ENCODE measurements around the gene GSG1L.

GSG1L gene
- total RNA-seq: 0 reads per million in 4 donors

DNA sequence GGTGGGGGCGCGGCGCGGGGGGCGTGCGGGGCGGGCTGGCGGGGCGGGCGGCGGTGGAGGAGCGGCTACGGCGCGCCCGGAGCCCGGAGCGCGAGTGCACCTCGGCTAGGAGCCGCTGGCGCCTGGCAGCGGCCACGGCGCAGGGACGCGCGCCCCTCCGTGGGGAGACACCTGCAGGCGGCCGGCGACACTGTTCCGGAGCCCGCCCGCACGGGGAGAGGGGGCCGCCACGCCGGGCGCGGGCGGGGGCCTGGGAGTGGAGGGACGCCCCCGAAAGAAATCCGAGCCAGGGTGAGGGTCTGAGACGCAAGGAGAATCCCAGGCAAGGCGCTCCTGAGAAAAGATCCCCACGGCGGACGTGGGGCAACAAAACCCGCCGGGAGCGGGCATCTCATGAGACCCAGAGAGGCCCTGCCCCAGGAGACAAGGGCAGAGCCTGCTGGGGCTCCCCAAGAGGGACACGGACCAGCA lies at the start of gene GSG1L:
Gene GSG1L (minus strand): TSS at position 124 of the 471 bp plus-strand sequence. CDS start 290 bp downstream, outside the sequence.
- no peak for DNase-seq

DNA sequence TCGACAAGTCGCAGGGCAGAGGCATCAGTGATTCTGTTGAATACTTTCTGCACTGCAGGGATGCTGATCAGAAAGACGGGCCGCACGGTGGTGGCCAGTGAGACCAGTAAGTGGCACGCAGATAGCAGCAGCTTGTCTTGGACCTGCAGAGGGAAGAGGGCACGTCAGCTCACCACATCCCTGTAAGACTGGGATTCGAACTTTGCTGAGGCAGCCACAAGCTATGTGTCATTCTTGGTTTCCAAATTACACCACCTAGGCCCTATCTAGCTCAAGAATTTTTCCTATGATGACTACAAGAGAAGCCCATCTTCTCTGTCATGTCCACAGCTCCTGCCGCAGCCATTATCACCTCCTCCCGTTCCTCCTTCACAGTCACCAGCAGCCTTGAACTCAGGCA lies 49.4 kb upstream of the GSG1L start:
- peak in 1 of 5 donors; percentile 59 for DNase-seq

DNA sequence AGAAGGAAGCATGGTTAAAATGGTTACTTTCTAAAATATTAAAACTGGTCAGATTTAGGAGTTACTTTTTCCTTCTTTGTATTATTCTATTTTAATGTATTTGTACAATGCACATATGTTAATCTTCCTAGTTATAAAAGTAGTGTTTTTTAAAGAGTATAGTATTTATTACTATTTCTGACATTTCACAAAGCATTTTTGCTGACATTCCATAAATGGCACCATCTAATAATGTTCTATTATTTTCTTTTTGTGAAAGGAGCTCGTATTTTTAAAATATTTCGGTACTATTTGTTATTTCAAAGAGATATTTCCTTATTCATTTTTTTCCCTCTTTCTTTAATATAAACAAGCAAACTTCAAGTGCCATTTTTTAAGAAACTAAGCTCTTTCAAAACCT lies 47.5 kb upstream of the GSG1L start:
- no peak for DNase-seq

DNA sequence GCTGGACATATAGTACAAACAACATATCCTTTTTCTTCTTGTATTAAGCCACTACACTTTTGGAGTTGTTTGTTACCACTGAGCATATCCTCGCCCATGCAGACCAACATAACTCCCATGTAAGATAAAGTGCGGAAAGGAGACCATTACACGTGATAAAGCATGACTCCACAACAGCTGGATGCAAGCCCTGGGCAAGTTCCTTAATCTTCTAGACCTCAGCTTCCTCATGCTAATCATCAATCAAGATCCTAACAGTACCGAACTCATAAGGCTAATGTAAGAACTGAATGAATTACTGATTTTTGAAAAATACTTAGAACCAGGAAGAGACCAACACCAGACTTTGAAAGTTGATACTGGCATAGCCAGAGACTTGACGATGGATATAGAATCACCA lies 47.0 kb upstream of the GSG1L start:
- DNase-seq: no peak

DNA sequence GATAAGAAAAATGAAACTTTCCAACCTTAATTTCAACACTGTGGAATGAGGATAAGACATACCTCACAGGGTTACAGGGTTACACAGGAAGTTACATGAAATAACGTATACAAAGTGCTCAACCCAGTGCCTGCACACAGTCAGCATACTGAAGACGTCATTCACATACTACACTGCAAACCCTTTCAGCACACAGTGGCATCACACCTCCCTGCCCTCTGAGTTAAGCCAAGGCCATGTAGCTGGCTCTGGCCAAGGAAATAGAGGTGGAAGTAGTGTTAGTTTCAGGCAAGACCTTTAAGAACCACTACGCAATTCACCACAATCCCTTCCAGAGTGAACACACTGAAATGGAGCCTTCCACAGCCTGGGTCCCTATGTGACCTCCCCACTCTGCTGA lies 46.6 kb upstream of the GSG1L start:
- DNase-seq: peak in 1 of 5 donors; percentile 24

DNA sequence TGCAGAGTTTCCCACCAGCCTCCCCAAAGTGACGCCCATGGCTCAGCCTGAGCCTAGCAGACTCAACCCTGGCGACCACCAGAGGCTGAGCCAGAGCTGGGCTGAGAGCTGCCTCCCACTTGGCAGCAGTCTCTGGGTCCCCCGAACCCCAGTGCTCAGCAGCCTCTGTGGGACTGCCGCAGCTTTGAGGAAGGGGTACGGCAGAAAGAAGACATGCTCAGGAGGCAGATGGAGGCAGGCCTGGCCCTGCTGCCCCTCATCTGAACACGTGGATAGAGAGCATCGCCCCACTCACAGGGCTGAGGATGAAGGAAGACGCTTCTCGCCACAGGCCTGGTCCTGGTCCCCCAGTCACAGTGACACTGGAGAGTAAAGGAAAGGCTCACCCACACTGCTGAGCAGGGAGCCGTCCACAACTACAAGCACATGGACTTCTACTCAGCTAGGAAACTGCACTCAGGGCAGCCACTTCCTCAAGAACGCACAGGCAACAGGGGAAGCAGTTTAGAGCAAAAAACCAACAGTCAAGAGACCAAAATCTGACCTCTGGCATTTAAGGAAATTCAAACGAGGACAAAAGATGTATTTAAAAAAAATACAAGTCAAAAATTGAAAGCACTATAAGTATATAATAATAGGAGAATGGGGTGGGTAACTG lies 45.2 kb upstream of the GSG1L start:
- DNase-seq: no peak

DNA sequence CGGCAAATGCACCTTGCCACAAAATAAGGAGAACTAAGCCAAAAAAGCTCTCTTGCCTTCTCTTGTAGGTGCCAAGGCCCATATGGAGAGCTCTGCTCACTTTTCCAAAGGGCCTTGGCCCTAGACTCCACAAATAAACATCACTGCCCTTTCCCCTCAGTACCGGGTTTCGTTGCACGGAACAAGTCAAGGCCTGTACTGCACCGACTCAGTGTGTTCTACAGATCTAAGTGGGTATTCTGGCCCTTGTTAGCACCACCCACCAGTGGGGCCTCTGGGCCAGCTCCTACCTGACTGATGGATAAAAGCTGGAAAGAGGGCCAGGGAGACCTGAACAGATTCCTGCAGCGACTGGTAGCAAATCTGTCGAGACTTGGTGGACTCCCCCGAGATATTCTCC lies 43.7 kb upstream of the GSG1L start:
- DNase-seq: no peak

DNA sequence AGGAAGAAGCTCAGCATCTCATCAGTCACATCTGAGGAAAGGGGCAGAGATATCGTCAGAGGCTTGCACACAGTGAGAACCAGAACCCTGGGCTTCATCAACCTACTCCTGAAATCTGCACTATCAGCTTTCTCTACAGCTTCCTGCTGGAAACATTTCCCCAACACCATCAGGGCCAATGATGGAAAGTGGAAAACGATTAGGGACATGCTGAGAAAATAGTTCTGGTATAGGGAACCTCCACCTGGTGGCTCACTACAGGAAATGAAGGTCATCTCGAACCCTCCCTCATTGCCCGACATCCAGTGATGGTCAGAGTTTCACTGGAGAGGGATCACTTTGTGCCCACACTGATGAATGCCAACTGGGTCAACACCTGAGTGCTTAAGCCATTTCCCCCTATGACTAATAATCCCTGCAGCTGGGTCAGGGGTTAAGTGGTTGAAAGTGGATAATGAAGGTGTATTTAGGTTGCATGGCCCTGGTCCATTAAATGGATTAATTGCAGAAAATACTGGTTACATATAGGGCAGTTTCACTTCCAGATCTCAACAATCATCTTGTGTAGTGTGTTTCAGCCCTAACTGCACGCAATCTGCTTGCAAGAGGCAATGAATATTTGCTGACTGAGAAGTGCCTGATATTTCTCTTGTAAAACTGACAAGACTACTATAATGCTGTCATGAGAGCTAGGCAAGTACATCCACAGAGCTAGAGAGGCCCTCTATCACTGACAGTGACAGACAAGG lies 43.1 kb upstream of the GSG1L start:
- DNase-seq: no peak

DNA sequence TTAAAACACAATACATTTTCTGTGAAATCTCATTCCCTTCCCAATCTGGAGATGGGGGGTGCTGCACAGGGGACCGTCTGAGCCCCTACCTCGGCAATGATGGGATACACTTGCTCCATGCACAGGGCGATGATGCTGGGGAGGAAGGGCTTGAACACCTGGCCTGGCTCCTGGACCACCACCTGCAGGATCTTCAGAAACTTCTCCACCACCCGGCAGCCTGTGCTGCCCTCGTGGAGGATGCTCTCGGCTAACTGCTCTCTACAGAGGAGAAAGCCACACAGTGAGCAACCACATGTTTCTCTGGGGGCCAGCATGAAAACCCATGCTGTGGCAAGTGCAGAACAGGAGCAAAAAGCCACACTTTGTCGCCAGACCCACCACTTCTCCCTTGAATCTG lies 42.4 kb upstream of the GSG1L start:
- no peak for DNase-seq

DNA sequence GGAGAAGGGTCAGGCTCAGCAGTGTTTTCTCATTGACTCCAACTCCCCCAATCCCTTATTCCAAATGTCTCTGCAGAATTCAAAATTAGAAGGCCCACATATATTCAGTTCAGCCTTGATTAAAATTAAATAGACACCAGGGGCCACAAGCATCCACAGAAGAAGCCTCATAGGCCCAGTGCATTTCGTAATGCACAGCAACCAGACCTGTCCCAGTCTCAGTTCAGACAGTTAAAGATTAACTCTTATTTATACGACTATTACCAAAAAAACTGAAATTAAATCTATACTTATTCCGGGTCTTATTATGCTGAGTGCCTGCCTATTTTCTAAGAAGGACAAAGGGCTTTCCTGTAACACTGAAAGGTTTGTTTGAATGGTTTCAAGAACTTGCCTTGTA lies 41.8 kb upstream of the GSG1L start:
- DNase-seq: no peak

DNA sequence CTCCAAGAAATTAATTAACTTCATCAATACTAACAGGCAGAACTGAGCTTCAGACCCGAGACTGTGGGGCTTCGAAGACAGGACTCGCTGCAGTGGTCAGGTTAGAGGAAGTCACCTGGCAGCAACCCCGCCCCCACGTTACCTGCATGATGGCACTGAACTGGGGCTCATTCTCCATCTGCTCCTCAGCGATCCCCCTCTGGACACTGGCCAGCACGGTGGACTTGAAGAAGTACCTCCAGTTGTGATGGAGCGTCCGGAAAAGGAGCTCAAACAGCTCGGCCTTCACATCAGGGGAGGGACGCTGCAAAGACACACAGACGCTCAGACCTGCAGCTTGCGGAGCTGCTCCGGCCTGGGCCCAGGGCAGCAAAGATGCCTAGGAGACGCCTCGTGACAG lies 40.9 kb upstream of the GSG1L start:
- no peak for DNase-seq

DNA sequence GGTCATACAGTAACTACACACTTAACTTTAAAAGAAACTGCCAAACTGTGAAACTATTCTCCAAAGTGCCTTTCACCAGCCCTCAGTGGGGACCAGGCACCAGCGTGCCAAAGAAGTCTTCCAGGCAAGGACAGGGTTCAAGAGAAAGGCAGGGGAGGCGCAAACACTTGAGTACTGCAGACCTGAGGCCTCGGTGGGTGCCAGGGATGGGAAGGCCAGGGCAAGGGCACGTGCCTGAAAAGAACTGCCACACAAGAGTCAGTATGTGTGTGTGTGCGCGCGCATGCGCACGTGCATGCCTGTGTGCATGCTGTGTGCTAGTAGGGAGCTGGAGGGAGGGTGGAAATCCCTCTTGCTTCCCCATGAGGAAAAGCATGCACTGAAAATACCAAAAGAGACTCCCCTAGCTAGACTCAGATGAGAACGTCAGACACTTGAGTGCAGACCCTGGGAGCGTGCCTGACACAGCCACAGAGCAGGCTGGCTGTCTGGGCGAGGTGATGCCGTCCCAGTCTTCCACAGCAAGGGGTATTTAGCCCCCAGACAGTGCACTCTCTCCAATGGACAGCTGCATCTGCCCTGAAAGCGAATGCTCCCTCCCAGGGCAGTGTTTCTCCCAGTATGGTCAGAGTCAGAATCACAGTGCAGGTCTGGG lies 40.1 kb upstream of the GSG1L start:
- DNase-seq: no peak

DNA sequence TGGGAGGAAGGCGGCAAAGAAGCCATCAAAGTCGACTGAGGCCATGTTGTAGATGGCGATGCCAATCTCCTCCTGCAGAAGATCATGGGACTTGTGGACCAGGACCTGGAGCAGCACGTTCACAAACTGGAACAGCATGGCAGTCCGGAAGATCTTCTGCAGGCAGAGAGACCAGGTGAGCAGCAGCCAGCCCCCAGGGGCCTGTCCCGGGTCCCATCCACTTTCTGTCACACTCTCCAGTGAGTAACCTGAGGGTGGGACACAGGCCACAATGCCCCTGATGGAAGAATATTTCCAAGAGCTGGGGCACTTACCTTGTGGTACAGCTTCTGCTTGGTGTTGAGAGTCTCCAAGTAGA lies 38.0 kb upstream of the GSG1L start:
- no peak for DNase-seq

DNA sequence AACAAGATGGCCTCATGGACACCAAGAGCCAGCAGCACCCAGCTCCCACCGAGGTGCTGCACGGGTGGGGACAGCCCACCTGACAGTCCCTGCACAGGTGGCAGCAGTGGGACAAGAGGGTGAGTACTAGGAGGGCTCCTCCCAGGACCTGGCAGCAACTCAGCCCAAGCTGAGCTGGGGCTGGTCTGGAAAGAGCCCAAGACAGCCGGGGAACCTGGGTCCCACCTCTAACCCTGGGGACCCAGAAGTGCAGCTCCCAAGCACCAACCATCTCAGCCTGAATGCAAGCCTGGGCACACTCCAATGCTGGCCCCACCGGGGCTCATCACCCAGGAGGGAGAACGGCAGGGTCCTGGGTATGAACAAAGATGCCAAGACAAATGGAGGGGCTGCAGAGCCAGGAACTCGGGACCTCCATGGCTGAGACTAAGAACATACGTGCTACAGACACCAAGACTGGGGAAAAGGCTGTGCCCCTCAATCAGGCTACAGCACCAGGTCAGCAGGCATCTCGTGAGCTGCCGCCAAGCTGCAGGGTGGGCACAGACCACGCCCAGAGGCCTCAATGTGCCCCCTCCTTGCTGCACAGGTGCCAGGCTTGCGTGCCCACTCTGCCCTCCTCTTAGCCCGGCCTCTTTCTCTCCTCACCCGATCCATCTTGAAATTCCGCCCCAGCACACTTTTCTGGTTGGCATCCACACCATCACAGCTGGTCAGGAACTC lies 37.5 kb upstream of the GSG1L start:
- no peak for DNase-seq

DNA sequence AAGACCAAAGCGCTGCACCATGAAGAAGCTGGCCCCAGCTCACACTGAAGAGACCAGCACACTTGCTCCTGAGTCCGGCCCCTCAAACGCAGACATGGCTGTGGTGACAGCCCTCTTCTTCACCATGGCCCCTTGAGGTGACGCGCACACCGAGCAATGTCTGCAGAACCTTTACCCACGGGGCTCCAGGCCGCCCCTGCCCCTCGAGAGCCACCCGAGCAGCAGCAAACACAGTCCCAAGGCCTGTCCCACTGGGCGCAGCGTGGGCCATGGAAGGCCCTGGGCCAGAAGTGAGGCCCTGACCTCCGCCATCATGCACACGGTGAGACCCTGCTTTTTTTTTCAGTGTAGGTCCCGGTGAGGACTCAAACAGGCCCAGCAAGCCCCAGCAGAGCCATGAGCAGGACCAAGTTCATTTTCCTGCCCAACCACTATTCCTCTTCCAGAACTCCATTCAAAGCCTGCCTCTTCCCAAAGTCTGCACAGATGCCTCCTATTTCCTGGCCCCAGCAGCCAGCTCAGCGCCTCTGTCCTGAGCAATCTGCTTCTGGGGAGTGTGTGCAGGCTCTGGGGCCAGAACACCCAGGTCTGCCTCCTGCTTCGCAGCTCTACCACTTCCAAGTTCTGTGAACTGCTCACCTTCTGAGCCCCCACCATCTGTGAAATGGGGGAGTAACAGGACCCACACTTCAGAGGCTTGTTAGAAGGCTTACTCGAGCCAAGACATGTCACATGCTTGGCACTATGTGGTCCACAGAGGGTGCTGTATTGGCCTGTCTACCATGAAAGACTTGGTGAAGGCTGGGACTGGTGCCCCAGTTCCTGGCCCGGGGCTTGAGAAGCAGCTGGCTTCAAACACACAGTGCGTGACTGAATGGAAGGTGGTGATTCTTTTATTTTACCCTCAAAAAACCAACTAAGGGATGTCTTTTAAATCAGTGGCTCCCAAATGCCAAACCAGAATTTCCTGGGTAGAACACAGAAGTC lies 35.7 kb upstream of the GSG1L start:
- no peak for DNase-seq

DNA sequence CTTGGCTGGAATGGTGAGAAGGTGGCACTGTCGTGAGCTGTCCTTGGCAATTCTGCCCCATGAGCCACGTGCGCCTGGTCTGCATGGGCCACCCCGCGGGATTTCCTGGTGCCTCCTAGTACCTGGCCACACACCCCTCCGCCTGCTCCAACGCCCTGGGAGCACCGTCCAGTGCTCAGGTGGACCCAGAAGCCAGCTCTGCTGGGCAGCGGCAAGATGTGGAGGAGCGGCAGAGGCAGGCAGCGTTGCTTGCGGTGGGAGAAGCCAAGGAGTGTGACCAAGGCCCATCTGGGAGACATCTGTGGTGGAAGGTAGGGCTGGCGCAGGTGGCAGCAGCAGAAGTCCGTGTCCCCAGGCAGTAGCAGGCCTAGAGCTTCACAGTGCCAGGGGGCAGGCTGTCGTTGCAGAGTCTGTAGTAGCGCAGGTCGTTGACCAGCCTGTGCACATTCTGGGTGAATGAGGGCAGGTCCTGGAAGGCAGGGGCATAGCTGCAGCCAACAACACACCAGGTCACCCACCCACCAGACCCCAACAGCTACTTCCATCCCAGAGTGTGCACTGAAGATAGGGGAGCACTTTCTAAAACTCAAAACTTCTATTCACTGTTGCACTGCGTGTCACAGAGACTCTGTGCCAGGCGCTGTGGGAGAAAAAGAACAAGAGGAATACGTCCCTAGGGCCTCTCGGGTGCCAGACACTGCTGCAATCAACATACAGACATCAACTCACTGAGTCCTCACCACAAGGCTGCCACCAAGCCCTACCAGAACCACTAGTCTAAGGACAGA lies 34.9 kb upstream of the GSG1L start:
- no peak for DNase-seq

DNA sequence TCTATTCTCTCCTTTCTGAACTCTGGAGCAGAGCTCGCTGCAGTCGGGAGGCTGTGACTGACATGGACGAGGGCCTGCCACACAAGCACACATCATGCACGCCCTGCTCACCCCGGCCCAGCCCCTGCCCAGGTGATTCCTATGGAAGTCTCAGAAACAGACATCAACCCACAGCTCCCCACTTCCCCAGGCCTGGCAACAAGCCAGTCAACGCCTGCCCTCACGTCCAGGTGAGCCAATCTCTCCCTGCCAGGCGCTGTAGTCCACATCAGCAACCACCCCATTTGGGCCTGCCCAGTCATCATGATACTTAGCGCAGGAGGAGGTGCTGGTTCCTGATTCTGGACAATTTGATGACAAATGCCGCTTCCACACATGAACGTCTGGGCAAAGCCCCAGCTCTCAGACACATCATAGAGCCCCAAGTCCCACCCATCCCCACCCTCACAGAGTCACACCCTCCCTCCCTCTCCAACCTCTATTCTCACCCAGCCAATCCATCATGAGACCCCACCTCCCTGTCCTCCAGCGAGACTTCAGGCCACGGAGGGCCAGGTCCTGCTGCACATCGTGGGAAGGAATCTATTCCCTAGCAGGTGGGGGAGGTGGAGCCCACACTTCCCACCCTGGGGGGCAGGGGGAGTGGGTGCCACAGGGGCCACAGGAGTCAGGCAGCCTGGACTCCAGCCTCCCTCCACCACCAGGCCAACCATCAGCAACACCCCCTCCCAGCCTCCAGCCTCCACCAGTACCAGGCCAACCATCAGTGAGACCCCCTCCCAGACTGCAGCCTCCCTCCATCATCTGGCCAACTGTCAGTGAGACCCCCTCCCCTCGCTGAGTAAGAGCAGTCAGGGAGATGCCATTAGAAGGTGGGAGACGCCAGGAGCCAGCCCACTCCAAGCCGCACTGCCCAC lies 33.7 kb upstream of the GSG1L start:
- DNase-seq: no peak

DNA sequence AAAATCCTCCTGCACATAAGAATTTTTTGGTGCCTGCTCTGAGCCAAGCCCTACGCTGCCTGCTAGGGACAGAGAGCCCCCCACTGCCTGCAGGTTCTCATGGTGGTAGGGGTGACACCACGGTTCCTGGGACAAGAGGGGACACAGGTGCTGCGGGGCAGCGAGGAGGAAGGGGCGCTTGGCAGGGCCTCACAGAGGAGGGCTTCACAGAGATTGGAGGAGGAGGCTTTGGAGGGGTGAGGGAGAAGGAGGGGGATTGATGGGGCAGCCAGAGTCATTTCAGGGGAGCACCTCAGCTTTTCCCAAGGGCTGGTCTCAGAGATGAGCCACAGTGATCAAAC lies 29.8 kb upstream of the GSG1L start:
- DNase-seq: no peak

DNA sequence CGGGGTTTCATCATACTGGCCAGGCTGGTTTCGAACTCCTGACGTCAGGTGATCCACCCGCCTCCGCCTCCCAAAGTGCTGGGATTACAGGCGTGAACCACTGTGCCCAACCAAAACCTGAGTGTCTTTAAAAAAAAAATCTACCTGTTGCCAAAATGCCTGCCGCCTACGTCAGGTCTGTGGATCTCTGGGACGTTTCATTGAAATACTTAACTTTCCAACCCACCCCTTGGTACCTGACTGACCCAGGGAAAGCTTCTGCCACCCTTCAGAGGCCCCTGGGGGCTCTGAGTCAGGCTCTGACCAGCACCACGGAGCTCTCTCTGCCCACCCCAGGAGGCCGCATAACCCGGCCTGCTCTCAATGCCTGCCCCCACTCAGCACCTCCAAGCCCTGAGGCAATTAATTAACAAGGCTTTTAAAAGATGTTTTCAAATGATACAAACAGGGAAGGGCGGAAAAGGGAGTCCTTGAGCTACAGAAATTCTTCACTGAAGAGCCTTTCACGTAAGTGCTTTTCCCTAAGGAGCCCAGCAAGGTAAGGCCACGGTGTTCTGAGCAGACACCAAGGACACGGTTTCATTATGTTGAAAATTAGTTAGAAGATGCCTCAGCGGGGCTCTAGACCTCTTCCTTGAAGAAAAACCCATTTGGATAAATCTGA lies 29.3 kb upstream of the GSG1L start:
- no peak for DNase-seq

DNA sequence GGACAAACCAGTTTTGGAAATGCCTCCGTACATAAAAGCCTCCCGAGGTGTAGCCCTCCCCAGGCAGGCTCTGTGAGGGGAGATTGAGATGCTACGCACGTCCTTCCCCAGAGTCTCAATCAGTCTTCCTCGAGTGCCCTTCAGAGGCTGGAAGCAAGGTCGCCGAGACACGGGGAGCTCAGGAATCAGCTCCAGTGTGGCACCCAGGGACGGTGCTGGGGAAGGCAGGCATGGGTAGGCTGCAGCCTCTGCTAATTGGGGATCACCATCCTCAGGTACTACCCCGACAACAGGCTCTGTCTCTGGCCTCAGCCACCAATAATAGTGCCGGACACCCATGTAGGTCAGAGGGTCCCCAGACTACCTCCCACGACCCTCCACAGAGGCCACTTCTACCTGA lies 28.1 kb upstream of the GSG1L start:
- no peak for DNase-seq
